CD8-positive, alpha-beta memory T cell (primary cell): Measurements from ENCODE around the gene TUBA4B. TPM values are rescaled to one million over a fixed set of nuclear protein-coding genes. Genes with fewer than 3 reads are reported as not detected.

Source experiments
- CTCF ChIA-PET: fragments of 350-600 bp; sonication (Branson Sonifier 250); formaldehyde crosslinking; loops from one replicate; lab custom pipeline; 2021; ENCODE audit warnings: antibody characterized with exemption; lab: Charles Lee
- POLR2A ChIA-PET: fragments of 350-600 bp; sonication (Branson Sonifier 250); formaldehyde crosslinking; loops from one replicate; lab custom pipeline; 2021; ENCODE audit warnings: antibody characterized with exemption; lab: Charles Lee
- DNase-seq, 5 donors: peaks; one replicate each; pipeline versions ENCODE4 v3.0.0 to v3.0.0-alpha.2; 2020 to 2022; ENCODE audit warnings: mixed read lengths in 1 of 5
- H3K27ac ChIP-seq: one replicate; pipeline ENCODE4 v1.7.0; 2013; ENCODE audit warnings: low read depth, mild to moderate bottlenecking, low read length, moderate library complexity
- H3K27me3 ChIP-seq: 2 replicates; pipeline ENCODE4 v1.7.0; 2013; ENCODE audit warnings: low read length, mild to moderate bottlenecking; ENCODE audit not compliant: insufficient read depth, poor library complexity, severe bottlenecking
- H3K36me3 ChIP-seq: 2 replicates; pipeline ENCODE4 v1.7.0; 2013; ENCODE audit warnings: mild to moderate bottlenecking, low read length, moderate library complexity; ENCODE audit not compliant: insufficient read depth
- H3K4me1 ChIP-seq: 2 replicates; pipeline ENCODE4 v1.7.0; 2013; ENCODE audit warnings: mild to moderate bottlenecking, low read length, moderate library complexity; ENCODE audit not compliant: insufficient read depth
- H3K4me3 ChIP-seq: 2 replicates; pipeline ENCODE4 v1.7.0; 2013; ENCODE audit warnings: mild to moderate bottlenecking, low read length
- H3K9me3 ChIP-seq: 2 replicates; pipeline ENCODE4 v1.7.0; 2013; ENCODE audit warnings: mild to moderate bottlenecking, low read length
- H3K27ac Mint-ChIP-seq, 8 donors: one replicate each; pipeline ENCODE4 v1.8.0; 2020 to 2021; ENCODE audit warnings: mixed read lengths in 8 of 8, mild to moderate bottlenecking in 6 of 8, inconsistent platforms in 3 of 8, moderate library complexity in 3 of 8
- H3K27me3 Mint-ChIP-seq, 2 donors: one replicate each; pipeline ENCODE4 v1.8.0; 2020 to 2021; ENCODE audit warnings: mixed read lengths in 2 of 2, mild to moderate bottlenecking in 1 of 2, moderate library complexity in 1 of 2
- H3K36me3 Mint-ChIP-seq, 3 donors: one replicate each; pipeline ENCODE4 v1.8.0; 2020 to 2021; ENCODE audit warnings: mixed read lengths in 3 of 3, inconsistent platforms in 1 of 3, mild to moderate bottlenecking in 1 of 3
- H3K4me1 Mint-ChIP-seq, 3 donors: one replicate each; pipeline ENCODE4 v1.8.0; 2020 to 2021; ENCODE audit warnings: mixed read lengths in 3 of 3, inconsistent platforms in 1 of 3, mild to moderate bottlenecking in 1 of 3
- H3K4me3 Mint-ChIP-seq, 7 donors: one replicate each; pipeline ENCODE4 v1.8.0; 2020 to 2021; ENCODE audit warnings: mixed read lengths in 7 of 7, mild to moderate bottlenecking in 6 of 7, moderate library complexity in 4 of 7, inconsistent platforms in 2 of 7
- H3K9me3 Mint-ChIP-seq, 5 donors: one replicate each; pipeline ENCODE4 v1.8.0; 2020 to 2022; ENCODE audit warnings: mixed read lengths in 5 of 5, mild to moderate bottlenecking in 3 of 5, moderate library complexity in 2 of 5, inconsistent platforms in 1 of 5
- polyA plus RNA-seq: library from polyadenylated mRNA; unstranded; fragments of 300-500 nt; fragmentation: Illumina TruSeq; gene quantifications from one replicate; pipeline ENCODE4 v1.2.3, GENCODE V29; 2021
- total RNA-seq, 2 experiments: library from RNA; stranded (reverse); gene quantifications; one replicate each; pipeline ENCODE4 v1.2.3, GENCODE V29; 2021

The TUBA4B gene
- total and polyA plus RNA-seq, 3 experiments from 2014 or later = not detected

DNA sequence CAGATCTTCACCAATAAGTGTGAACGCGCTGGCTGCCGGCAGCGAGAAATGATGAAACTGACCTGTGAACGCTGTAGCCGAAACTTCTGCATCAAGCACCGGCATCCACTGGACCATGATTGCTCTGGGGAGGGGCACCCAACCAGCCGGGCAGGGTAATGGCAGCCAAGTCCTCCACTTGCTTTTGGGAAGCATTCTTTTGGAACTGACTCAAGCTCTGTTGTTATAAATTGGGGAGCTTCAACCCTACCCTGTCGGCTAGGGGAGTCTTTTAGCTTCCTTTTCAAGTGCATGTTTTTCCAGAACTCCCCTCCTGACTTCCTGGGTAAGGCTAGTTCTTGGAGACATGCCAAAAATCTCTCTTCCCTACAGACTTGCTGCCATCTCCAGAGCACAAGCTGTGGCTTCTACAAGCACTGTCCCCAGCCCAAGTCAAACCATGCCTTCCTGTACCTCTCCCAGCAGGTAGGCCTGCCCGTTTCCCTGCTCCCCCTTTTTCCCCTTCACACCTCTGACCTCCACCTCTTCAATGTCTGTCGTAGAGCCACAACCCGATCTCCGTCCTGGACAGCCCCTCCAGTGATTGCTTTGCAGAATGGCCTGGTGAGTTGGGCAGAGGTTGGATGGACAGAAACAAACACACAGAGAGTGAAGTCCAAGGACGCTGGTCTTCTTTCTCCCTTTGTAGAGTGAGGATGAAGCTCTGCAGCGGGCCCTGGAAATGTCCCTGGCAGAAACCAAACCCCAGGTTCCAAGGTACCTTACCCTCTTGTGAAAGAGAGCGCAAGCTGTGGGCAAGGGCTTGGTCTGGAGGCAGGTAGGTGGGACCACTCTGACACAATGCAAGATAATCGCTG lies 44.9 kb upstream of the TUBA4B start:
- H3K27ac Mint-ChIP-seq = peak overlapping the region in 7 of 8 donors; percentile 54 to 96 (median 88)
- Histone ChIP-seq H3K4me1 (peaks cover 29% of the 10 kb centered on the region), H3K36me3 (peaks cover 20% of the 10 kb centered on the region), H3K4me3 (no peak overlapping the region), H3K9me3 (no peaks in the 10 kb centered on the region), H3K27ac (no peak overlapping the region), H3K27me3 (no peaks in the 10 kb centered on the region)
- H3K4me1 Mint-ChIP-seq = peaks cover 32 to 53% (median 49%) of the 10 kb centered on the region in 3 donors
- DNase-seq = no peak
- peak overlapping the region; percentile 88 to 97 (median 92) for H3K4me3 Mint-ChIP-seq
- CTCF ChIA-PET = interaction anchor here (0.7 to 7.1 kb wide), 7 partner anchors 10 to 87 kb away, joined by 3 to 110 read pairs (median 6); partner anchors contain the start of genes CNPPD1, NHEJ1 and SLC23A3
- no peaks in the 10 kb centered on the region for H3K27me3 Mint-ChIP-seq
- POLR2A ChIA-PET = interaction anchor here (1.1 to 3.9 kb wide), 6 partner anchors 8 to 48 kb away, joined by 3 to 88 read pairs (median 7); partner anchors contain the start of genes CNPPD1, GLB1L, NHEJ1 and STK16
- H3K9me3 Mint-ChIP-seq = no peaks in the 10 kb centered on the region
- peaks cover 0 to 27% (median 1%) of the 10 kb centered on the region in 3 donors for H3K36me3 Mint-ChIP-seq

DNA sequence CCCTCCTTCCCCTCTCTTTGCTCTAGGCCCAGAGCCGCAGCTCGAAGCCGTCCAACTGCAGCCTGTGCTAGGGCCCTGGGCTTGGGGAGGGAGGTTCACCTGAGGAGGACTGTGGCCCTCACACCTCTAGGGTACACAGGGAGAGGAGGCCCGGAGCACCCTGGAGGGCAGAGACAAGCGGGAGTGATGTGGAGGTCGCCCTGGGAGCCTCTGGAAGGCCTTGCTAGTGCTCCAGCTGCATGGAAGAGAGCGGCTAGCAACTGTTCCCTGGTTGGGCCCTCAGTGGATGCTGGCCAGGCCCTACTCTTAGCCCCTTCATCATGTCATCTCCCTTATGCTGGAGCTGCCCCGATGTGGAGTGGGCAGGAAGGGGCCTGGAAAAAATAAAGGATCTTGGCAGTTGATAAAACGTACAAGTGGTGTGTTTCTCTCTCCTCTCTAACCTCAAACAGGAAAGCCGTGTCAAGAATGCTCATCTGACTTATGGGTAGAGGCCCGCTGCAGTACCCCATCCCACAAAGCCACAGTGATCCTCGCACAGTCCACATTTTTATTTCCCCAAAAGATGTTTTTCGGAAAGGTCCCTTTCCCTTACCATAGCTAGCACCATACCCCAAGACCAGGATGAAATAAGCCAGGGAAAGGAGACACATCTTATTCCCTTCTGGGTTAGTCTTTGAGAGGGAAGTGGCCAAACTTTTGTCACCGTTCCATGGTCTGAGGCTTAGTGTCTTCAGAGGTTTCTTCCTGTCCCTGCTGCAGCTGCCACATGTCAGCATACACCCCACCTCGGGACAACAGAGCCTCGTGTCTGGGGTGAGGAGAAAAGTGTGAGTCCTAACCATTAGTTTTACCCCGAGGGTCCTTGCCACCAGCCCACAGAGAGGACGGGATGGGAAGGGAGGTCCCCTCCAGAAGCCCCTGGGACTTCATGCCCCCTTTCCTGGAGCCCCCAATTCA lies 43.5 kb upstream of the TUBA4B start:
- peaks cover 0 to 31% (median 1%) of the 10 kb centered on the region in 3 donors for H3K36me3 Mint-ChIP-seq
- H3K9me3 Mint-ChIP-seq = no peaks in the 10 kb centered on the region
- peak overlapping the region; percentile 66 to 96 (median 86) for H3K27ac Mint-ChIP-seq
- Histone ChIP-seq H3K27ac (no peak overlapping the region), H3K36me3 (peaks cover 20% of the 10 kb centered on the region), H3K27me3 (no peaks in the 10 kb centered on the region), H3K4me1 (peaks cover 29% of the 10 kb centered on the region), H3K4me3 (no peak overlapping the region), H3K9me3 (no peaks in the 10 kb centered on the region)
- no peak for DNase-seq
- peaks cover 32 to 53% (median 49%) of the 10 kb centered on the region in 3 donors for H3K4me1 Mint-ChIP-seq
- CTCF ChIA-PET = interaction anchor here (1.4 to 7.1 kb wide), 7 partner anchors 9 to 151 kb away, joined by 4 to 110 read pairs (median 8); partner anchors contain the start of genes CNPPD1, NHEJ1 and SLC23A3
- peak overlapping the region in 5 of 7 donors; percentile 28 to 94 (median 44) for H3K4me3 Mint-ChIP-seq
- H3K27me3 Mint-ChIP-seq = no peaks in the 10 kb centered on the region
- POLR2A ChIA-PET = interaction anchor here (1.2 kb wide), 1 partner anchor 33 kb away, joined by 9 read pairs; the partner anchor contains the start of gene CNPPD1

DNA sequence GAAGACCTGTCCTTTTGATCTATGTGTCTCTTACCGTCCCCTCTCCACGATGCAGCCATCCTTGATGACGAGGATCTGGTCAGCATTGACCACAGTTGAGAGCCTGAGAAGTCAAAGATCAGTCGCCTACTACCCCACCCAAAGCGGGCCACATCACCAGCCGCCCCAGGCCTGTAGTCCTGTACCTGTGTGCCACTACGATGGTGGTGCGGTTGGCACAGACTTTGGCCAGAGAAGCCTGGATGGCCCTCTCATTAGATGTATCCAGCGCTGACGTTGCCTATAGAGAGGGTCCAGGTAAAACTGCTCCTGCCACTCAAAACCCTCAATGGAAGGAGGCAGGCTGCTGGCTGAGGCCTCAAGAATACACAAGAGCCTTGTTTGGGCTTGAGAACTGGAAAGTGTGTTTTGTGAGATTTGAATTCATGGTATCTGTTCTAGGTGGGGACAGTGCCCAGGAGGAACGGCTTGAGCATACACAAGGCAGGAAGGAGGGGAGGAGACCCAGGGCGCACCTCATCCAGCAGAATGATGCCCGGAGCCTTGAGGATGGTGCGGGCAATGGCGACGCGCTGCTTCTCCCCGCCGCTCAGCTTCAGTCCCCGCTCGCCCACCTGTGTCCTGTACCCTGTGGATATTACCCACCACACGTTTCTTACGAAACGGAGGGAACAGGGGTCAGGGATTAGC lies 42.7 kb upstream of the TUBA4B start:
- no peaks in the 10 kb centered on the region for H3K9me3 Mint-ChIP-seq
- H3K4me3 Mint-ChIP-seq = peak overlapping the region in 4 of 7 donors; percentile 12 to 85 (median 38)
- peaks cover 0 to 31% (median 5%) of the 10 kb centered on the region in 3 donors for H3K36me3 Mint-ChIP-seq
- CTCF ChIA-PET = interaction anchor here (1.4 to 9.0 kb wide), 10 partner anchors 10 to 152 kb away, joined by 4 to 110 read pairs (median 8); partner anchors contain the start of genes ANKZF1, ATG9A, CNPPD1 and DNAJB2
- peaks cover 29% of the 10 kb centered on the region for H3K4me1 ChIP-seq
- H3K27me3 Mint-ChIP-seq = no peaks in the 10 kb centered on the region
- H3K4me3 ChIP-seq = no peak overlapping the region
- POLR2A ChIA-PET = no interaction called here
- no peaks in the 10 kb centered on the region for H3K27me3 ChIP-seq
- peaks cover 20% of the 10 kb centered on the region for H3K36me3 ChIP-seq
- H3K27ac ChIP-seq = no peak overlapping the region
- peaks cover 31 to 53% (median 49%) of the 10 kb centered on the region in 3 donors for H3K4me1 Mint-ChIP-seq
- peak overlapping the region; percentile 74 to 96 (median 92) for H3K27ac Mint-ChIP-seq
- H3K9me3 ChIP-seq = no peaks in the 10 kb centered on the region
- no peak for DNase-seq

DNA sequence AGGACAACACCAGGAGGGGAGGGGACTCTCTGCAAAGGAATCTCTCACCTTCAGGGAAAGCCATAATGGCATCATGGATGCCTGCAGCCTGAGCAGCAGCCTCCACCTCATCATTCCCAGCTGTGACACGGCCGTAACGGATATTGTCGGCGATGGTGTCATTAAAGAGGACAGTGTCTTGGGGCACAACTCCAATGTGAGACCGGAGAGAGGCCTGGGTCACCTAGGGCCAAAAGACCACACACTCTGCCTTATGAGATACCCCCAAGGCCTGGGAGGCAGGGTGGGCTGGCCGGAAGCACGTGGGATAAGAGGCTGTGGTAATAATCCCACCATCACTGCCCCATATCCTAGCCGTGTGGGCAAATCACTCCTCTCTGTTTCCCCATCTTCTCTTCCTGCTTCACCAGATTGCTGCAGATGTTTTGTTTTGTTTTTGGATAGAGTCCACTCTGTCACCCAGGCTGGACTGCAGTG lies 42.1 kb upstream of the TUBA4B start:
- no peak for DNase-seq
- H3K36me3 Mint-ChIP-seq = peaks cover 0 to 31% (median 5%) of the 10 kb centered on the region in 3 donors
- H3K4me1 Mint-ChIP-seq = peaks cover 30 to 52% (median 48%) of the 10 kb centered on the region in 3 donors
- peak overlapping the region; percentile 84 to 100 (median 95) for H3K27ac Mint-ChIP-seq
- H3K36me3 ChIP-seq = peaks cover 20% of the 10 kb centered on the region
- POLR2A ChIA-PET = interaction anchor here (0.7 to 1.3 kb wide), 11 partner anchors 18 to 131 kb away, joined by 3 to 23 read pairs (median 5); partner anchors contain the start of genes CNPPD1, DNAJB2 and TUBA4A
- H3K4me1 ChIP-seq = peaks cover 26% of the 10 kb centered on the region
- H3K27me3 ChIP-seq = no peaks in the 10 kb centered on the region
- H3K9me3 Mint-ChIP-seq = no peaks in the 10 kb centered on the region
- peak overlapping the region in 6 of 7 donors; percentile 11 to 88 (median 80) for H3K4me3 Mint-ChIP-seq
- no peaks in the 10 kb centered on the region for H3K9me3 ChIP-seq
- H3K4me3 ChIP-seq = peak overlapping the region; percentile 34
- peak overlapping the region; percentile 67 for H3K27ac ChIP-seq
- H3K27me3 Mint-ChIP-seq = no peaks in the 10 kb centered on the region
- CTCF ChIA-PET = interaction anchor here (0.6 to 9.0 kb wide), 34 partner anchors 9 to 181 kb away, joined by 3 to 110 read pairs (median 6); partner anchors contain the start of genes ANKZF1, ATG9A, CNPPD1 and DNAJB2

DNA sequence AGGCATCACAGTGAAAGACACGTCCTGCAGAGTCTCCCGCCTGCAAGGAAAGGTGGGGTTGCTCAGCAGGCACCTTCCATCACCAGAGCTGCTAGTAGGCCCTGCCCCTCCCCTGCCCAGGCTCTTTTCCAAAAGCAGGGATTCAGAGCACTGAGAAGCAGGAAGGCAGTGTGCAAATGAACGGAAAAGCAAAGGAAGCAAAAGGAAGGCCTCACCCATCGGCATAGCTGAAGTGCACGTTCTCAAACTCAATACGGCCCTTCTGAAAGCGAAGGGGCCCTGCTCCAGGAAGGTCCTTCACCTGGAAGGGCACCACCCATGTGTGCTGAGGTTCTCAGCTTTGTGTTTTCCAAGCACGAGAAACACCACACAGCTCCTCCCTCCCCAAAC lies 40.0 kb upstream of the TUBA4B start:
- POLR2A ChIA-PET = no interaction called here
- no peak overlapping the region for H3K27ac ChIP-seq

DNA sequence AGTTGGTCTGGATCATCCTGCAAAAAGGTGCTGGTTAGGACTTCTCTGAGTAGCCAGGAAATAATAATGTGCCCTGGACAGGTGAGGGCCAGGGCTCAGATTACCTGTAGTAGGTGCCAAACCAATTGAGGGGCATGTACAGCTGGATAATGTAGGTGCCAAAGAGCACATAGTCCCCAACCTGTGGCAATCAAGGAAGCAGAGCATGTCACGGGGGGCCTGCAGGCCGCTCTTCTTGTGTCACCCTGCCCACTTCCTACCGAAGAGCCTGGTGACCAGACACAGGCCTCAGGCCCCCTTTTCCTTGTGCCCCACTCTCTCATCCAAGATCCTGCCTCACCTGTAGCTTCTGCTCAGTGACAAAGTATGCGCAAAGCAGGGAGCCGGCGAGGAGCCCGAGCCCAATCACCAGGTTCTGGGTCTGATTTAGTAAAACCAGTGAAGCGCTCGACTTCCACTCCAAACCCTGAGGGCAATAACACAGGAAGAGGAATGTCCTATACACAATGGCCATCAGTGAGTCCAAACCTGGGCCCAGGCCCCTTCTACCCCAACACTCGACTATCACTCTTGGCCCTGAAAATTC lies 39.5 kb upstream of the TUBA4B start:
- H3K27ac ChIP-seq = no peak overlapping the region
- peaks cover 0 to 2% of the 10 kb centered on the region in 2 donors for H3K27me3 Mint-ChIP-seq
- H3K27ac Mint-ChIP-seq = peak overlapping the region in 1 of 8 donors; percentile 55
- H3K9me3 Mint-ChIP-seq = no peaks in the 10 kb centered on the region
- CTCF ChIA-PET = interaction anchor here (0.9 to 9.0 kb wide), 8 partner anchors 13 to 89 kb away, joined by 3 to 110 read pairs (median 8); partner anchors contain the start of genes CNPPD1, NHEJ1 and SLC23A3
- POLR2A ChIA-PET = no interaction called here
- no peak for DNase-seq
- peaks cover 0 to 16% (median 5%) of the 10 kb centered on the region in 3 donors for H3K36me3 Mint-ChIP-seq
- peaks cover 8% of the 10 kb centered on the region for H3K36me3 ChIP-seq
- H3K27me3 ChIP-seq = no peaks in the 10 kb centered on the region
- H3K4me1 Mint-ChIP-seq = peaks cover 25 to 45% (median 36%) of the 10 kb centered on the region in 3 donors
- peak overlapping the region in 1 of 7 donors; percentile 65 for H3K4me3 Mint-ChIP-seq
- no peaks in the 10 kb centered on the region for H3K9me3 ChIP-seq
- H3K4me1 ChIP-seq = peaks cover 18% of the 10 kb centered on the region
- no peak overlapping the region for H3K4me3 ChIP-seq

More for the DNA sequence above, 40.0 kb upstream of the TUBA4B start:
- CTCF ChIA-PET = interaction anchor here (0.9 to 9.0 kb wide), 8 partner anchors 12 to 89 kb away, joined by 3 to 110 read pairs (median 8); partner anchors contain the start of genes CNPPD1, NHEJ1 and SLC23A3
- Histone ChIP-seq H3K4me3 (no peak overlapping the region), H3K4me1 (peaks cover 18% of the 10 kb centered on the region), H3K36me3 (peaks cover 13% of the 10 kb centered on the region), H3K27me3 (no peaks in the 10 kb centered on the region), H3K9me3 (no peaks in the 10 kb centered on the region)
- peaks cover 27 to 47% (median 40%) of the 10 kb centered on the region in 3 donors for H3K4me1 Mint-ChIP-seq
- no peak for DNase-seq
- H3K36me3 Mint-ChIP-seq = peaks cover 0 to 21% (median 5%) of the 10 kb centered on the region in 3 donors
- peak overlapping the region in 1 of 7 donors; percentile 65 for H3K4me3 Mint-ChIP-seq
- H3K9me3 Mint-ChIP-seq = no peaks in the 10 kb centered on the region
- H3K27ac Mint-ChIP-seq = peak overlapping the region in 2 of 8 donors; percentile 55 to 74
- H3K27me3 Mint-ChIP-seq = peaks cover 0 to 2% of the 10 kb centered on the region in 2 donors
